ENCODE measurements around the gene CEP19.

CEP19 gene

DNA sequence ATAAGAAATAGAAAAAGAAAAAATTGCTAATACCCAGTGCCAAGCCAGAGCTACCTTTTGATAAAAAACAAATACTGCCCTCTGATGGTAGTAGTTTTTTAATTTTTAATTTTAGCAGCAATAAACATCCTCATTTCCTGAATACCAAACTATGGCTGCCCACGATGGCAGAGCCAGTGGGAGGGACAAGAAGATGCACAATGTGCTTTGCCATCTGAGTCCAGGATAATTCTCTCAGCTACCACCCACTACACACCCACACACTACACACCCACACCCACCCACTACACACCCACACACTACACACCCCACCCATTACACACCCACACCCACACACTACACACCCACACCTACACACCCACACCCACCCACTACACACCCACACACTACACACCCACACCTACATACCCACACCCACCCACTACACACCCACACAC lies 17.8 kb downstream of the CEP19 start:
- H3K4me3 ChIP-seq (ENCODE audit: low read depth, low read length): no peak overlapping the region
- TF ChIP-seq, protein P1, sequence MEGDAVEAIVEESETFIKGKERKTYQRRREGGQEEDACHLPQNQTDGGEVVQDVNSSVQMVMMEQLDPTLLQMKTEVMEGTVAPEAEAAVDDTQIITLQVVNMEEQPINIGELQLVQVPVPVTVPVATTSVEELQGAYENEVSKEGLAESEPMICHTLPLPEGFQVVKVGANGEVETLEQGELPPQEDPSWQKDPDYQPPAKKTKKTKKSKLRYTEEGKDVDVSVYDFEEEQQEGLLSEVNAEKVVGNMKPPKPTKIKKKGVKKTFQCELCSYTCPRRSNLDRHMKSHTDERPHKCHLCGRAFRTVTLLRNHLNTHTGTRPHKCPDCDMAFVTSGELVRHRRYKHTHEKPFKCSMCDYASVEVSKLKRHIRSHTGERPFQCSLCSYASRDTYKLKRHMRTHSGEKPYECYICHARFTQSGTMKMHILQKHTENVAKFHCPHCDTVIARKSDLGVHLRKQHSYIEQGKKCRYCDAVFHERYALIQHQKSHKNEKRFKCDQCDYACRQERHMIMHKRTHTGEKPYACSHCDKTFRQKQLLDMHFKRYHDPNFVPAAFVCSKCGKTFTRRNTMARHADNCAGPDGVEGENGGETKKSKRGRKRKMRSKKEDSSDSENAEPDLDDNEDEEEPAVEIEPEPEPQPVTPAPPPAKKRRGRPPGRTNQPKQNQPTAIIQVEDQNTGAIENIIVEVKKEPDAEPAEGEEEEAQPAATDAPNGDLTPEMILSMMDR (IDR thresholded peaks at IDR 0.05; ENCODE audit: low read depth, low read length): peak; percentile 3
- no peak for DNase-seq (ENCODE audit: low read depth, low spot score)
- in situ Hi-C loops (cut with HindIII; ENCODE audit: low sequenced_read_pairs): no loop called here

DNA sequence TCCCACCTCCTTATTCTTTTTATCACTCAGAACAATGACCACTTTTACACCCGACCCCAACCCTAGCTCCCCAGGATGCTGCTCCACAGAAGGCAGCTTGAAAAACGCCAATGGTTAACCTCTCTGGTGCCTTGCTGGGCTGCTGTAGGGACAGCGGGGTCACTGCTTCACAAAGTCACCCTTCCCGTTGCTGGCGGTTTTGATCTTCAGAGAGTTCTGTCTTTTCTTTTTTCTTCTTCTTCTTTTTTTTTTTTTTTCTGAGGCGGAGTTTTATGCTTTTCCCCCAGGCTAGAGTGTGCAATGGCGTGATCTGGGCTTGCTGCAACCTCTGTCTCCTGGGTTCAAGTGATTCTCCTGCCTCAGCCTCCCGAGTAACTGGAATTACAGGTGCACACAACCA lies 20.7 kb downstream of the CEP19 start:
- TF ChIP-seq, protein P1 (IDR thresholded peaks at IDR 0.05; ENCODE audit: low read depth, low read length): no peak
- in situ Hi-C loops (cut with HindIII; ENCODE audit: low sequenced_read_pairs): no loop called here
- no peak overlapping the region for H3K4me3 ChIP-seq (ENCODE audit: low read depth, low read length)
- no peak for DNase-seq (ENCODE audit: low read depth, low spot score)

DNA sequence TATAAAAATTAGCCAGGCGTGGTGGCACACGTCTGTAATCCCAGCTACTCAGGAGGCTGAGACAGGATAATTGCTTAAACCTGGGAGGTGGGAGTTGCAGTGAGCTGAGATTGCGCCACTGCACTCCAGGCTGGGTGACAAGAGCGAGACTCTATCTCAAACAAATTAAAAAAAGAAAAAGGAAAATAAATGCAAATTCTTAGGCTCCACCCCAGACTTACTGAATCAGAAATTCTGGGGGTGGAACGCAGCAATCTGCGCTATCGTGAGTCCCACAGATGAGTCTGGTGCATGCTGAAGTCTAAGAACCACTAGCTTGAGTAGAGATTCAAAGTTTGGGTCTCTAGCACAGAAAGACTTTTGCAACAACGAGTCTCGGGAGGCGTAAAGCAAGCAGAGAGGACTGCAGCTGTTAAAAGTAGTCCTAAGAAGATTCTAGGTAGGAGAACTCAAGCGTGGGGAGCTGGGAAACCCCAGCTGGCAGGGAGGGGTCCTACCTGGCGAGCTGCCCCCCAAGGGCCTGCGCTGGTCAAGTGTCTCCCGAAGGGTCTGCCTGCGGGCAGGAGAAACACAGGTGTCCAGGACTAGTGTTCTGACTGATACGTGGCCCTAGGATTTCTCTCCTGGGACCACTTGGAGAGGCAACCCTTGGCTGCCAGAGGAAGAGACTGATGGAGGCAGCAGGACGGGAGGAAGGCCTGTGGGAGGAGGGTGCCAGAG lies 21.9 kb downstream of the CEP19 start:
- in situ Hi-C loops (cut with HindIII; ENCODE audit: low sequenced_read_pairs): no loop called here
- TF ChIP-seq, protein P1 (IDR thresholded peaks at IDR 0.05; ENCODE audit: low read depth, low read length): no peak
- no peak for DNase-seq (ENCODE audit: low read depth, low spot score)
- no peak overlapping the region for H3K4me3 ChIP-seq (ENCODE audit: low read depth, low read length)

DNA sequence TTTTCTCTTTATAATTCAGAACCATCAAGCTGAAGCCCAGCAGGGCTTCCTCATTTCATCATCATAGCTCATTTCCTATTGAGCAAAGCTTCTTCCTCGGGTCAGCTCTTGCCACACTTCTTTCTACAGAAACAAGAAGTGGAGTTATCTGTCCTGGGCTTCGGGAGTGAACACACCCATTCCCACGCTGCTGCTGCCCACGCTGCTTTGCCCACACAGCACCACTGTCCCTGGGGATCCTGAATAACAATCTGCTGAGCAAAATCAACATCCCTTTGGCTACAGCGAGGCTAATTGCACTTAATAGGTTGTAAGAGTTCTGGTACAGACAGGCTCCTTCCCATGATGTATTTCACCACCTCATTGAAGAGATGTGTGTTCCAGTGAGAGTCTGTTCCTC lies 23.7 kb downstream of the CEP19 start:
- TF ChIP-seq, protein P1 (IDR thresholded peaks at IDR 0.05; ENCODE audit: low read depth, low read length): no peak
- DNase-seq (ENCODE audit: low read depth, low spot score): peak; percentile 75
- H3K4me3 ChIP-seq (ENCODE audit: low read depth, low read length): no peak overlapping the region
- in situ Hi-C loops (cut with HindIII; ENCODE audit: low sequenced_read_pairs): no loop called here

DNA sequence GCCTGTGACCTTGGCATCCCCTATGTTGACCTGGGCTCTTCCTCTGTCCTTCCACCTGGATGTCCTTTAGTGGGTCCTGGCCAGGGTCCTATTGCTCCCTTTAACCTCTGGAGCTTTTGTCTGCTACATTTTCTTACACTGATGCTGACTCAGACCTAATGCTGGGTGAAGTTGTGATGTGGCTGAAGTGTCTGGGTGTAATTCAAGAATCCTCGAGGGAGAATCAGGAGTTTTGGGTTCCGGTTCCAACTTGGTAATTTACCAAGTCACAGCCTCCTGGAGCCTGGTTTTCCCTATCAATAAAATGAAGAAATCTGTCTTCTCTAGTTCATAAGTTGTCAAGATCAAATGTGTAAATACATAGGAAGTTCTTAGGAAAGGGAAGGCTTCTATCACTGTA lies 25.6 kb downstream of the CEP19 start:
- no peak for DNase-seq (ENCODE audit: low read depth, low spot score)
- H3K4me3 ChIP-seq (ENCODE audit: low read depth, low read length): no peak overlapping the region
- TF ChIP-seq, protein P1 (IDR thresholded peaks at IDR 0.05; ENCODE audit: low read depth, low read length): no peak
- in situ Hi-C loops (cut with HindIII; ENCODE audit: low sequenced_read_pairs): no loop called here

DNA sequence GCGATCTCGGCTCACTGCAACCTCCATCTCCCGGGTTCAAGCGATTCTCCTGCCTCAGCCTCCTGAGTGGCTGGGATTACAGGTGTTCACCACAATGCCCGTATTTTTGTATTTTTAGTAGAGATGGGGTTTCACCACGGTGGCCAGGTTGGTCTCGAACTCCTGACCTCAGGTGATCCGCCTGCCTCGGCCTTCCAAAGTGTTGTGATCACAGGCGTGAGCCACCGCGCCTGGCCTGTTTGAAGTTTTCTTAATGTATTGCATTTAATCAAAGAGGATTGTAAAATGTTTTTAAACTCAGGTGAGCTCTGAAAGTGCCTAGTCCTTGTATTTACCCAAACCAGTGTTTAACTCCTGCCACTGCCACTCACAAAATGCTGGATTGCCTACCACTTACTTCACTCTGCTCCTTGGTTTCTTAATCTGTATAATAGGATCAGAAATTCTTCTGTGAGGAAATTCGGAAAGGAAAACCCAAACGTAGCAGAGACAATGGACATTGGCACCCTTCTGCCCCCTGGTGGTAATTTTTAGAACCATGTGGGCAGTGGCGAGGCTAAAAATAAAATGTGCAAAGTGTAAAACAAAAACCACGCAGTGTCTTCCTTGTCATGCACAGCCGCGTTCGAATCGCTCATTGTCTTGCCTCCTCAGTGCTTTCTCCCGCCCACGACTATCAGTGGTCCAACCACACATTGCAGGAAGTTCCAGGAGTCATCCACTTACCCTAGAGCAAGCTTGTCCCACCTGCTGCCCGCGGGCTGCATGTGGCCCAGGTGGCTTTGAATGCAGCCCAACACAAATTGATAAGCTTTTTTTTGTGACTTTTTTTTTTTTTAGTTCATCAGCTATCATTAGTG lies 27.3 kb downstream of the CEP19 start:
- in situ Hi-C loops (cut with HindIII; ENCODE audit: low sequenced_read_pairs): no loop called here
- peak; percentile 34 for DNase-seq (ENCODE audit: low read depth, low spot score)
- TF ChIP-seq, protein P1 (IDR thresholded peaks at IDR 0.05; ENCODE audit: low read depth, low read length): peak; percentile 75
- H3K4me3 ChIP-seq (ENCODE audit: low read depth, low read length): no peak overlapping the region

Data from astrocyte of the spinal cord (primary cell).